HG03159 (cell line): ENCODE measurements around the gene ZNF385B.

Source experiments
- ATAC-seq: cut with Tn5 transposase; IDR thresholded peaks from one replicate; pipeline ENCODE4 v1.9.1; 2021; ENCODE audit warnings: mild to moderate bottlenecking, moderate library complexity; ENCODE audit not compliant: unreplicated experiment

Gene ZNF385B

GRCh38 chr2:179422037-179422643 lies 439.3 kb downstream of the ZNF385B start:
- peak; percentile 86 for ATAC-seq

- no peak for ATAC-seq
These were observed 443.9 kb downstream of the ZNF385B start for GRCh38 chr2:179417436-179417949.

- ATAC-seq: no peak
These were observed 449.3 kb downstream of the ZNF385B start for GRCh38 chr2:179412112-179412511.

- ATAC-seq: peak; percentile 87
These were observed 450.7 kb downstream of the ZNF385B start for GRCh38 chr2:179410552-179411356.

- no peak for ATAC-seq
These were observed 457.8 kb downstream of the ZNF385B start for GRCh38 chr2:179403624-179404023.

- ATAC-seq: no peak
These were observed 467.9 kb downstream of the ZNF385B start for GRCh38 chr2:179393481-179393880.
